Gastroesophageal sphincter (tissue), 4 donors: ENCODE data around the gene SLC39A11. TPM values are rescaled to one million over a fixed set of nuclear protein-coding genes. Genes with fewer than 3 reads are reported as not detected.

Experiments used
- ATAC-seq: fragments of 150-250 bp; one replicate; pipeline ENCODE4 v1.9.1; 2016; ENCODE audit warnings: mild to moderate bottlenecking, moderate library complexity
- H3K27ac ChIP-seq, 4 donors: fragments of 200-600 bp; sonication (generic) in 3 of 4; 1 replicate in 3 of 4; 2 replicates in 1 of 4; pipeline ENCODE4 v1.5.1; 2016 to 2019
- H3K27me3 ChIP-seq: fragments of 200-600 bp; sonication (generic); one replicate; pipeline ENCODE4 v1.5.1; 2019
- H3K36me3 ChIP-seq, 2 donors: fragments of 200-600 bp; sonication (generic); one replicate each; pipeline ENCODE4 v1.5.1; 2019; ENCODE audit warnings: control low read depth in 1 of 2
- H3K4me1 ChIP-seq, 3 donors: fragments of 200-600 bp; sonication (generic); 1 replicate in 2 of 3; 2 replicates in 1 of 3; pipeline ENCODE4 v1.5.1; 2016 to 2019; ENCODE audit warnings: control low read depth in 2 of 3
- H3K4me3 ChIP-seq, 2 donors: fragments of 200-600 bp; sonication (generic); one replicate each; pipeline ENCODE4 v1.5.1; 2019; ENCODE audit warnings: mild to moderate bottlenecking in 1 of 2, moderate library complexity in 1 of 2
- H3K9me3 ChIP-seq, 3 donors: fragments of 200-600 bp; sonication (generic); one replicate each; pipeline ENCODE4 v1.5.1; 2017 to 2019; ENCODE audit warnings: control low read depth in 2 of 3
- EP300 ChIP-seq: sonication (generic); formaldehyde crosslinking; IDR thresholded peaks from one replicate; pipeline ENCODE4 v1.6.1; 2017; ENCODE audit warnings: antibody characterized with exemption, mild to moderate bottlenecking
- POLR2A ChIP-seq, 2 donors: fragments of 450-650 bp; IDR thresholded peaks; one replicate each; pipeline ENCODE4 v1.6.1; 2017; ENCODE audit warnings: antibody characterized with exemption in 2 of 2, mild to moderate bottlenecking in 2 of 2, moderate library complexity in 1 of 2
- POLR2AphosphoS5 ChIP-seq: sonication (generic); formaldehyde crosslinking; IDR thresholded peaks from one replicate; pipeline ENCODE4 v1.6.1; 2017; ENCODE audit warnings: antibody characterized with exemption
- WGBS, 2 donors: methylation state at CpG; one replicate each; pipeline ENCODE4 v1.1.5; 2018; ENCODE audit warnings: low coverage in 1 of 2; 5-methylcytosine and 5-hydroxymethylcytosine counted together
- total RNA-seq, 4 donors: library from RNA; depleted of rRNA; stranded (reverse); fragments of >200 nt; gene quantifications; one replicate each; pipeline ENCODE4 v1.1.0, GENCODE V29; 2016
- TF ChIP-seq, protein P1 (sequence below), 4 experiments: fragments of 200-600 bp in 2 of 4; fragments of 450-650 bp in 2 of 4; sonication (generic) in 1 of 4; IDR thresholded peaks; one replicate each; pipeline ENCODE4 v1.5.1; 2017 to 2019; ENCODE audit warnings: antibody characterized with exemption in 4 of 4, mild to moderate bottlenecking in 2 of 4, moderate library complexity in 2 of 4

The SLC39A11 gene
- total RNA-seq, 4 donors from 2014 or later, result 11.6 to 16.8 (median 14.5) TPM

DNA sequence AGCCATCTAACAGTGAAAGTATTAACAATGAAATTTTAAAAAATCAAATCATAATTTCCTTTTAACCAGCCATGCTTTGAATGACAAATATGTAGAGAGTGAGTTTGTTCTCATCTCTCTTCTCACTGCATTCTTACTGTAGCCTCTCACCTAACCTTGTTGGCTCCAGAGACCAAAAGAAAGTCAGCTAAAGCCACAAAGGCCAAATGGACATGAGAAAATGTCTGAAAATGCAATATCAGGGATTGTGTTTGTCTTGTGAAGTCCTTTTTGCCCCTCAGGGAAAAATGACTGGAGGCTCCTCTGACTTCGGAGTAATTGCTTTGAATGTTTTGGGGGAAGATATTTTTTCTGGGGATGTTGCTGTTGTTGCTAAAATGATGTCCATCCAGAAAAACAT is 166.3 kb downstream of the SLC39A11 start:
- H3K4me1 ChIP-seq, result no peaks in the 10 kb centered on the region
- no peaks in the 10 kb centered on the region for H3K9me3 ChIP-seq
- no peak for ATAC-seq
- H3K27me3 ChIP-seq, result no peaks in the 10 kb centered on the region
- no peak for TF ChIP-seq EP300
- no peak for TF ChIP-seq POLR2AphosphoS5
- TF ChIP-seq, protein P1, sequence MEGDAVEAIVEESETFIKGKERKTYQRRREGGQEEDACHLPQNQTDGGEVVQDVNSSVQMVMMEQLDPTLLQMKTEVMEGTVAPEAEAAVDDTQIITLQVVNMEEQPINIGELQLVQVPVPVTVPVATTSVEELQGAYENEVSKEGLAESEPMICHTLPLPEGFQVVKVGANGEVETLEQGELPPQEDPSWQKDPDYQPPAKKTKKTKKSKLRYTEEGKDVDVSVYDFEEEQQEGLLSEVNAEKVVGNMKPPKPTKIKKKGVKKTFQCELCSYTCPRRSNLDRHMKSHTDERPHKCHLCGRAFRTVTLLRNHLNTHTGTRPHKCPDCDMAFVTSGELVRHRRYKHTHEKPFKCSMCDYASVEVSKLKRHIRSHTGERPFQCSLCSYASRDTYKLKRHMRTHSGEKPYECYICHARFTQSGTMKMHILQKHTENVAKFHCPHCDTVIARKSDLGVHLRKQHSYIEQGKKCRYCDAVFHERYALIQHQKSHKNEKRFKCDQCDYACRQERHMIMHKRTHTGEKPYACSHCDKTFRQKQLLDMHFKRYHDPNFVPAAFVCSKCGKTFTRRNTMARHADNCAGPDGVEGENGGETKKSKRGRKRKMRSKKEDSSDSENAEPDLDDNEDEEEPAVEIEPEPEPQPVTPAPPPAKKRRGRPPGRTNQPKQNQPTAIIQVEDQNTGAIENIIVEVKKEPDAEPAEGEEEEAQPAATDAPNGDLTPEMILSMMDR (IDR thresholded peaks at IDR 0.05), result no peak
- TF ChIP-seq POLR2A (IDR thresholded peaks at IDR 0.05), result no peak
- H3K27ac ChIP-seq, result no peak overlapping the region
- 89 to 92% methylated on average over 1 of the region's 1 CpG for WGBS, 2 donors
- H3K4me3 ChIP-seq, result no peak overlapping the region
- H3K36me3 ChIP-seq, result no peaks in the 10 kb centered on the region

DNA sequence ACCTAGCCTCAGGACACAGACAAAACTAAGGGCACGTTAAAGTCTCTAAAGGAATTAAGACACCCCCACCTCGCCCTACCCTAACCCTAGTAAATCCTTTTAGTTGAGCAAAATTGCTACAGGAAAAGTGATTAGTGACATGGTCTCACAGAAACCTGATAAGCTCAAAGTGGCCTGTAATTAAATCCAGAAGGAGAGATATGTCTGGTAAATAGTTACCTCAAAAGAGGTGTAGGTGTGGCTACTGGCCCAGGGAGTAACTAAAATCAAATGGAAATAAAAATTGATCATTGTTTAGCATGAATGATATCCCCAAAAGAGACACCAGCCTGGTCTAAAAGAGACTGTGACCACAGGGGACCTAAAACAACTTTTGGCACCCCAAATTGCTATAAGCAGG is 168.3 kb downstream of the SLC39A11 start:
- Histone ChIP-seq H3K36me3 (no peaks in the 10 kb centered on the region), H3K27me3 (no peaks in the 10 kb centered on the region), H3K9me3 (no peaks in the 10 kb centered on the region), H3K4me1 (no peaks in the 10 kb centered on the region), H3K4me3 (no peak overlapping the region), H3K27ac (no peak overlapping the region)
- no peak for ATAC-seq
- TF ChIP-seq POLR2AphosphoS5 (no peak), EP300 (no peak), POLR2A (IDR thresholded peaks at IDR 0.05) (no peak)
- TF ChIP-seq, protein P1 (IDR thresholded peaks at IDR 0.05), result no peak
- 83 to 92% methylated on average over 2 of the region's 2 CpGs for WGBS, 2 donors

DNA sequence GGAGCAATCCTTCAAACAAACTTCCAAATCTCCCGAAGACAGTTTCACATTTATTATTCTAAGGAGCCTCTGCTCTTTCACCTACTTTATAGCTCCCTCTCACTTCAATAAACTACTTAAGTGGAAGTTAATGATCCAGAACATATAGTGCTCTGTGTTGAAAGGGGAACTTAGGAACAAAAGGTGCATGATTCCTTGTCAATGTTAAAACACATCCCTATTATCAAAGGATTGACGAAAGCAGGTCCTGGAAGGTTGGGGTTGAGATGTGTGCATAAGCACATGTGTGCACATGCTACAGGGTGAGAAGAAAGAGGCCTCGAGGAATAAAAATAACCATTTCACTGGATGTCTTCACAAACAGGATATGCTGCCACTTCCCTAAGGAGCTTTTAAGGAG is 170.3 kb downstream of the SLC39A11 start:
- ATAC-seq, result no peak

DNA sequence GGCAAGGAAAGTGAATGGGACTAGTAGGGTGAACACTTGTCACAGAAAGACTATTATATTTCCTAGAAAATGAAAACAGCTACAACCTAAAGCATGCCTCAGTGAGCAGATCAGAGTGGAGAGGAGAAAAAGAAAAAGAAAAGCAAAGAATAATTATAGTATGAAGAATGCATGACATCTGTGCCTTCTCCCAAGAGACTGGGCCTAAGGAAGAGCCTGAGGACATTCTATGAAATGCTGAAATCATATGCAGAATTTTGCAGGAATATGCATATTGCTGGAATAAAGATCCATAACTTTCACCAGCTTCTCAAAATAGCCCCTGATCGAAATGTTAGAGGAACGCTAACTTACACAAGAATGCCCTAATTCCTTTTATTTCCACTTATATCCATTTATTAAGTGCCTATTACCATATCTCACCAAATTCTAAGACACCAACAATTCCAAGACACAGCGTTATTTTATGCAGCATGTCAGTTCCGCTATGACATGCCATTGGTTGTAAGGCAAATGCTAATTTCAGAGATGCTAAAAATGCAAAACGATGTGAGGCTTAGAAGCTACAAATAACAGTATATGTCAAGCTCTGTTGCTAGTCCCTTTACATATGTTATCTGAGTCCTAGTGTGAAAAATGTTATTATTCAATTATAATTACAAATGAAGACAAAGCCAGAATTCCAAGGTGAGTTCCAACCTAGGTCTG is 171.0 kb downstream of the SLC39A11 start:
- H3K27ac ChIP-seq, result no peak overlapping the region
- H3K36me3 ChIP-seq, result no peaks in the 10 kb centered on the region
- H3K4me1 ChIP-seq, result no peaks in the 10 kb centered on the region
- no peak for ATAC-seq
- 83 to 95% methylated on average over 5 of the region's 5 CpGs for WGBS, 2 donors
- H3K9me3 ChIP-seq, result no peaks in the 10 kb centered on the region
- TF ChIP-seq POLR2A (IDR thresholded peaks at IDR 0.05), result no peak
- TF ChIP-seq EP300, result no peak
- TF ChIP-seq POLR2AphosphoS5, result no peak
- TF ChIP-seq, protein P1 (IDR thresholded peaks at IDR 0.05), result no peak
- no peaks in the 10 kb centered on the region for H3K27me3 ChIP-seq
- H3K4me3 ChIP-seq, result no peak overlapping the region

More for the DNA sequence above, 170.3 kb downstream of the SLC39A11 start:
- Histone ChIP-seq H3K27me3 (no peaks in the 10 kb centered on the region), H3K9me3 (no peaks in the 10 kb centered on the region), H3K4me1 (no peaks in the 10 kb centered on the region), H3K36me3 (no peaks in the 10 kb centered on the region), H3K27ac (no peak overlapping the region), H3K4me3 (no peak overlapping the region)
- TF ChIP-seq POLR2AphosphoS5 (no peak), POLR2A (IDR thresholded peaks at IDR 0.05) (no peak), EP300 (no peak)
- TF ChIP-seq, protein P1 (IDR thresholded peaks at IDR 0.05), result no peak
- WGBS, 2 donors, result 59 to 76% methylated on average over 3 of the region's 3 CpGs

DNA sequence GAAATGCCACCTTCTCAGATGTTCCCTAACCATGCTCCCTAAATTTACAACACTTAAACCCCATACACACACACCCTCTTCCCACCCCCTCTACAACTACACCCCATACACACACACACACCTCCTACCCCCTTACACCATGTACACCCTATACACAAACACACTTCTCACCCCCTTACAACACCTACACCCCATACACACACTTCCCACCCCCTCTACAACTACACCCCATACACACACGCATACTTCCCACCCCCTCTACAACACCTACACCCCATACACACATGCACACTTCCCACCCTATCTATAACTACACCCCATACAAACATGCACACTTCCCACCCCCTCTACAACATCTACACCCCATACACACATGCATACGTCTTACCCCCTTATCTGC is 172.0 kb downstream of the SLC39A11 start:
- TF ChIP-seq, protein P1 (IDR thresholded peaks at IDR 0.05), result no peak
- TF ChIP-seq POLR2AphosphoS5 (no peak), POLR2A (IDR thresholded peaks at IDR 0.05) (no peak), EP300 (no peak)
- H3K4me3 ChIP-seq, result no peak overlapping the region
- no peaks in the 10 kb centered on the region for H3K9me3 ChIP-seq
- ATAC-seq, result no peak
- H3K27ac ChIP-seq, result no peak overlapping the region
- no peaks in the 10 kb centered on the region for H3K27me3 ChIP-seq
- no peaks in the 10 kb centered on the region for H3K36me3 ChIP-seq
- WGBS, 2 donors, result 92 to 94% methylated on average over 2 of the region's 2 CpGs
- no peaks in the 10 kb centered on the region for H3K4me1 ChIP-seq
